Activated CD4-positive, alpha-beta T cell treated with anti-CD3 and anti-CD28 coated beads for 36 hours (primary cell): ENCODE data around the gene TBX2. TPM values are rescaled to one million over a fixed set of nuclear protein-coding genes. Genes with fewer than 3 reads are reported as not detected.

Experiments
- ATAC-seq: fragments of 200-7000 bp; cut with Tn5 transposase; one replicate; pipeline ENCODE4 v1.10.0; 2021; ENCODE audit warnings: mild to moderate bottlenecking, moderate library complexity
- CTCF ChIA-PET: fragments of 350-600 bp; sonication (Branson Sonifier 250); formaldehyde crosslinking; loops from one replicate; lab custom pipeline; 2021; ENCODE audit warnings: antibody characterized with exemption; lab: Charles Lee
- POLR2A ChIA-PET: fragments of 350-600 bp; sonication (Branson Sonifier 250); formaldehyde crosslinking; loops from one replicate; lab custom pipeline; 2021; ENCODE audit warnings: antibody characterized with exemption, inconsistent platforms; lab: Charles Lee
- DNase-seq: peaks from one replicate; pipeline ENCODE4 v3.0.0-alpha.2; 2020
- H3K27ac Mint-ChIP-seq: one replicate; pipeline ENCODE4 v1.8.0; 2021; ENCODE audit warnings: mixed read lengths
- H3K27me3 Mint-ChIP-seq: one replicate; pipeline ENCODE4 v1.8.0; 2021; ENCODE audit warnings: mixed read lengths
- H3K36me3 Mint-ChIP-seq: one replicate; pipeline ENCODE4 v1.8.0; 2021; ENCODE audit warnings: low read depth, mixed read lengths
- H3K4me1 Mint-ChIP-seq: one replicate; pipeline ENCODE4 v1.8.0; 2021; ENCODE audit warnings: mixed read lengths
- H3K4me3 Mint-ChIP-seq: one replicate; pipeline ENCODE4 v1.8.0; 2021; ENCODE audit warnings: mild to moderate bottlenecking, moderate library complexity, mixed read lengths
- H3K9me3 Mint-ChIP-seq: one replicate; pipeline ENCODE4 v1.8.0; 2021; ENCODE audit warnings: low read depth, mixed read lengths
- intact Hi-C, 2 experiments: fragments of 100-400 bp; cut with DNase I in 1 of 2; cut with micrococcal nuclease in 1 of 2; formaldehyde crosslinking; loops; one replicate each; pipeline versions ENCODE4 v1.14.2 to v1.15.1; 2022 to 2024; cut with DNase I, micrococcal nuclease
- total RNA-seq, 2 experiments: library from RNA; stranded (reverse); gene quantifications; one replicate each; pipeline ENCODE4 v1.2.3, GENCODE V29; 2021

Gene TBX2
- total RNA-seq, 2 experiments from 2014 or later: not detected

- no peaks in the 10 kb centered on the region for H3K36me3 Mint-ChIP-seq
- no peaks in the 10 kb centered on the region for H3K9me3 Mint-ChIP-seq
- peaks cover 65% of the 10 kb centered on the region for H3K27me3 Mint-ChIP-seq
- POLR2A ChIA-PET: interaction anchor here (0.5 kb wide), 1 partner anchor 1137 kb away, joined by 3 read pairs; no protein-coding TSS in a partner anchor
- DNase-seq (peak; percentile 24), ATAC-seq (no peak)
- no peak overlapping the region for H3K27ac Mint-ChIP-seq
- H3K4me1 Mint-ChIP-seq: peaks cover 31% of the 10 kb centered on the region
- intact Hi-C loops: loop anchor here (1.0 to 2.0 kb wide), 2 partner anchors 44 to 56 kb away; no protein-coding TSS in a partner anchor
- CTCF ChIA-PET: interaction anchor here (1.0 to 1.6 kb wide), 3 partner anchors 43 to 47 kb away, joined by 3 to 5 read pairs (median 3); no protein-coding TSS in a partner anchor
- peak overlapping the region; percentile 13 for H3K4me3 Mint-ChIP-seq
These were observed 55.0 kb downstream of the TBX2 start for GRCh38 chr17:61454381-61455323.

GRCh38 chr17:61455324-61456060 lies 55.8 kb downstream of the TBX2 start:
- Mint-ChIP-seq H3K4me3 (no peak overlapping the region), H3K9me3 (no peaks in the 10 kb centered on the region), H3K27me3 (peaks cover 67% of the 10 kb centered on the region), H3K36me3 (no peaks in the 10 kb centered on the region), H3K27ac (no peak overlapping the region), H3K4me1 (peaks cover 33% of the 10 kb centered on the region)
- intact Hi-C loops: loop anchor here (1.0 to 2.0 kb wide), 2 partner anchors 45 to 57 kb away; no protein-coding TSS in a partner anchor
- no peak for ATAC-seq
- CTCF ChIA-PET: interaction anchor here (1.0 to 1.6 kb wide), 2 partner anchors 43 to 48 kb away, joined by 3 to 5 read pairs; no protein-coding TSS in a partner anchor
- DNase-seq: no peak
- POLR2A ChIA-PET: interaction anchor here (0.6 kb wide), 1 partner anchor 215 kb away, joined by 3 read pairs; no protein-coding TSS in a partner anchor

- no peak overlapping the region for H3K4me3 Mint-ChIP-seq
- DNase-seq: no peak
- peaks cover 68% of the 10 kb centered on the region for H3K27me3 Mint-ChIP-seq
- CTCF ChIA-PET: interaction anchor here (1.6 kb wide), 1 partner anchor 44 kb away, joined by 5 read pairs; no protein-coding TSS in a partner anchor
- no peaks in the 10 kb centered on the region for H3K36me3 Mint-ChIP-seq
- ATAC-seq: no peak
- no peaks in the 10 kb centered on the region for H3K9me3 Mint-ChIP-seq
- POLR2A ChIA-PET: interaction anchor here (0.6 kb wide), 1 partner anchor 216 kb away, joined by 3 read pairs; no protein-coding TSS in a partner anchor
- intact Hi-C loops: no loop called here
- H3K27ac Mint-ChIP-seq: no peak overlapping the region
- peaks cover 37% of the 10 kb centered on the region for H3K4me1 Mint-ChIP-seq
These were observed 56.5 kb downstream of the TBX2 start for GRCh38 chr17:61456061-61456681.

DNA sequence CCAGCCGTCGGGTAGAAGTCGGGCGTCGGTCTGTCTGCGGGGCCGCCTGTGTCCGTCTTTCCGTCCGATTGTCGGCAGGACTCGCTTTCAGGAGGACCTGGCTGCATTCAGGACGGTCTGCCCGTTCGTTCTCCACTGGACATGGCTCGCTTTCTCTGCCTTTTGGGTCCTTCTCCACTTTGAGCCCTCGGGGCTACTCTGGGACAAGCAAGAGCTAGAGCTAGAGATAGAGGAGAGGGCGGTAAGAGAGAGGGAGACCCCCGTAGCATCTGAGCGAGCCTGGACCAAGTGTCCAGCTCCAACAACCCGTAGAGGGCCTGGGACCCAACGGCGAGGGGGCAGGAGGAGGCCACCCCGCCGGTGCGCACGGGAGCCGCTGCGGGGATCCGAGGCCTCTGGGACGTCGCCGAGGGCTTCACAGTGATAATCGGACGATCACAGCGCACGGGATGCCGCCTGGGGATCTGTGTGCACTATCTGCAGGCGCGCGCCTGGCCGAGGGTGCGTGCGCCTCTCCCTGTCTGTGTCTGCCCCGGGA lies 57.1 kb downstream of the TBX2 start:
- Mint-ChIP-seq H3K9me3 (no peaks in the 10 kb centered on the region), H3K27me3 (peaks cover 71% of the 10 kb centered on the region), H3K36me3 (no peaks in the 10 kb centered on the region), H3K27ac (no peak overlapping the region), H3K4me1 (peaks cover 41% of the 10 kb centered on the region), H3K4me3 (peak overlapping the region; percentile 48)
- peak; percentile 34 for ATAC-seq
- DNase-seq: peak; percentile 43
- POLR2A ChIA-PET: no interaction called here
- intact Hi-C loops: no loop called here
- CTCF ChIA-PET: interaction anchor here (0.9 to 1.1 kb wide), 2 partner anchors 45 to 609 kb away, joined by 3 to 4 read pairs; no protein-coding TSS in a partner anchor

DNA sequence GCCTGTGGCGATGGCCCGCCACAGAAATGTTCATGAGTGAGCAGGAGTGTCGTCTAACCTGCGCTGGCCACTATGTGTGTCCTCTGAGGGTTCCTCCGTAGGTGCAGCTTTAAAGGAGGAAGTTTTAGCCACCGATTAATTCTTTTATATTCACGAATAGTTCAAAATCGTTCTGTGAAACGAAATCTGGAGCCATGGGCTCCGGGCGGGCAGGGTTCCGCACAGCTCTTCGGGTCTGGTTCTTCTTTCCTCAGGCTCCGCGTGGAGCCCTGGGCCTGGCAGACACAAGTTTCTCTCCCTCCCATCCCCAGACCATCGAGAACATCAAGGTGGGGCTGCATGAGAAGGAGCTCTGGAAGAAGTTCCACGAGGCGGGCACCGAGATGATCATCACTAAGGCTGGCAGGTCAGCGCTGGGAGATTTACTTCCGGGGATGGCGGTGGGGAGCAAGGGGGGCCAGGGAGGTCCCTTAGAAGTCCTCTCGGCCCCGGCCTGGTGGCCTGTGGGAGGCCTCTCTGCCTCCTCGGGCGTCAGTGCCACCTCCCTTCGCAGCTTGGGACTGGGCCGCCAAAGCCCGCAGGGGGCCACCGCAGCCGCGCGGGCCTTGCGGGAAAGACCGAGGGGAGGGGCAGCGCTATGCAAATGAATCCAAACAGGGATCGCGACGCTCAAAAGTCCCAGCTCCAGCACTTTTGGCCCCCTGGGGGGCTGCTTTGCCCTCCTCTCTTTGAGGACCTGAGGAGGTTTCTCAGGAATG lies 57.8 kb downstream of the TBX2 start:
- Mint-ChIP-seq H3K27ac (no peak overlapping the region), H3K27me3 (peaks cover 74% of the 10 kb centered on the region), H3K4me3 (peak overlapping the region; percentile 48), H3K36me3 (no peaks in the 10 kb centered on the region), H3K9me3 (no peaks in the 10 kb centered on the region), H3K4me1 (peaks cover 44% of the 10 kb centered on the region)
- POLR2A ChIA-PET: no interaction called here
- ATAC-seq (no peak), DNase-seq (no peak)
- CTCF ChIA-PET: interaction anchor here (0.9 to 1.1 kb wide), 2 partner anchors 45 to 608 kb away, joined by 3 to 4 read pairs; no protein-coding TSS in a partner anchor
- intact Hi-C loops: no loop called here

DNA sequence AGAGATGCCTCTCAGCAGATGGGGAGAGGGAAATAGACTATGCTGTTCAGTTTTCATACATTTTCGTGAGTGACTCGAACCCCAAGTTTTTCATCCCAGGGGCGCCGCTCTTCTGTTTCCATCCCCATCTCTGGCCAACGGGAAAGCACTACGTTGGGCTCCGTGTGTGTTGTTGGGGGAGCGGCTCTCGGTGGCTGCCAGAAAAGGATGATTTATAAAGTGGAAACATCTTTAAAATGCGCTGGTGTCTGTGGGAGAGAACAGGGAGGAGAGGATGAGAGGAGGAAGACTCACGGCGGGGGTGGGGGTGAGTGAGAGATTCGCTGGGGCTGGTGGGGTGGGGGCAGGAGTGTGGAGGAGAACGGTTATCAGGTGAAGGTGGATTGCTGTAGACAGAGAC lies 58.4 kb downstream of the TBX2 start:
- H3K36me3 Mint-ChIP-seq: no peaks in the 10 kb centered on the region
- peaks cover 73% of the 10 kb centered on the region for H3K27me3 Mint-ChIP-seq
- ChIA-PET POLR2A (no interaction called here), CTCF (interaction anchor here (1.0 to 1.2 kb wide), 3 partner anchors 11 to 608 kb away, joined by 3 to 4 read pairs (median 3); no protein-coding TSS in a partner anchor)
- no peak overlapping the region for H3K27ac Mint-ChIP-seq
- H3K4me1 Mint-ChIP-seq: peaks cover 43% of the 10 kb centered on the region
- DNase-seq (no peak), ATAC-seq (no peak)
- no peak overlapping the region for H3K4me3 Mint-ChIP-seq
- intact Hi-C loops: no loop called here
- H3K9me3 Mint-ChIP-seq: no peaks in the 10 kb centered on the region

DNA sequence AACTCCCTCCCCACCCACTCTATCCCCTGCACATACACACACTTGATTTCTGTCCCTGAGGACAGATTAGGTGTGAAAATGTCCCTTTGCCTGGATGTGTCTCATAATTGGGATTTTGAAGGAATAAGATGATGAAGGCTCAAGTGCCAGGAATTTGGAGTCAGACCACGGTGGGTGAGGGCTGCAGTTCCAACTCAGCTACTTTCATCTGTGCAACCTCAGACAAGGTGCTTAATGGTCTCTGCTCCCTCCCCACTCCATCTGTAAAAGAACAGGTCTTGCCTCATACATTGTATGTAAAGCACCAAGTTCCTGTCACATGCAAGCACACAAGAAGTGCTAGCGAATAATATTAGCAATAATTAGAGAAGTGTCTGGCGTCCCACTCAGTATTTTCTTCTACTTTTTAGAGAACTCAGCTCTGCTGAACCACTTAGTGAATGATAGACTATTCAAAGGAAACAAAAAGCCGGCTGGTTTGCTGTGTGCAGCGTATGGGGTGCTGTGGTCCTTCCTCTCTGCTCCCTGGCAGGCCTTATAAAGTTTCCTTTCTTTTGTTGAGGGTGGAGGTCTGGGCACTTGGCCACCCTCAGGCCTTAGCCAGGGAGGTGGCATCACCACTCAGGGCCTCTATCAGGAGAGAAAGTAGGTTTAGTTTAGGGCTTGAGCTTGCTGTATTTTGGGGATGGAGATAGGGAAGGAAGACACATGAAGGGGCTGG lies 58.9 kb downstream of the TBX2 start:
- intact Hi-C loops: no loop called here
- no peaks in the 10 kb centered on the region for H3K9me3 Mint-ChIP-seq
- no peak for ATAC-seq
- CTCF ChIA-PET: interaction anchor here (1.0 to 1.2 kb wide), 2 partner anchors 10 to 177 kb away, joined by 3 read pairs; no protein-coding TSS in a partner anchor
- no peak overlapping the region for H3K27ac Mint-ChIP-seq
- POLR2A ChIA-PET: no interaction called here
- DNase-seq: no peak
- H3K27me3 Mint-ChIP-seq: peaks cover 71% of the 10 kb centered on the region
- peaks cover 41% of the 10 kb centered on the region for H3K4me1 Mint-ChIP-seq
- H3K36me3 Mint-ChIP-seq: no peaks in the 10 kb centered on the region
- no peak overlapping the region for H3K4me3 Mint-ChIP-seq

Other genes with a start within 250 kb of the TBX2 start
- gene TBX4, start 52.6 kb downstream of the TBX2 start, total RNA-seq: not detected
- gene NACA2, start 191.4 kb downstream of the TBX2 start, total RNA-seq: not detected